GM04504 (cell line): ENCODE data around the gene MORF4L2.
A peak's percentile ranks its signal among the peaks of the same experiment; 100 is the strongest.

ENCODE experiments used
- DNase-seq: peaks from one replicate; pipeline ENCODE4 v3.0.0-alpha.2; 2012; ENCODE audit warnings: low read depth

MORF4L2 gene

DNA sequence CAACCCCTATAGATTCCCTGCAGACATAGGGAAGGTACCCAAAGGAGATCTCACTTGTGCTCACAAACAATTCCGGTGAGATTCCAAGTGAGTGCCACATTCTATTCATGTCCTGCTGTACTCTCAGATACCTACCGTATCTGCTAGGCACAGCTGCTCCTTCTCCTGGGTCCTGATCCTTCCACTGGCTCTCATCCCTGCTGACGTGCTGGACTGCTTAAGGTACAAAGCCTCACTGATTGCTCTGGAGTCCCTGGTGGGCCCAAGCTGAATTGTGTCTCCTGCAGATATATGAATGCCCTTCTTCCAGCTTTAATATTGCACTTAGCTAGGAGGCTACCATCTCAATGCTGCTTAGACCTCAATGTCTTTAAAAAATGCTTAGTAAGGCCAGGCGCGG, 55.4 kb downstream of the MORF4L2 start:
- DNase-seq, result no peak

DNA sequence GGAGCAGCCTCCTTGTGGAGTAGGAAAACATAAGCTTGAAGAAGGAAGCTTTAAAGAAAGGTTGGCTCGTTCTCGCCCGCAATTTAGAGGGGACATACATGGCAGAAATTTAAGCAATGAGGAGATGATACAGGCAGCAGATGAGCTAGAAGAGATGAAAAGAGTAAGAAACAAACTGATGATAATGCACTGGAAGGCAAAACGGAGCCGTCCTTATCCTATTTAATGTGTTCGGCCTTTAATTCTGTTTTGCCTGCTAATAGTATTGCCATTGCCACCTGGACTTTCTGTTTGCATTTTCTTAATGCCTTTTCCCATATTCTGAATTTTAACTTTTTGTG, 56.4 kb downstream of the MORF4L2 start:
- no peak for DNase-seq

DNA sequence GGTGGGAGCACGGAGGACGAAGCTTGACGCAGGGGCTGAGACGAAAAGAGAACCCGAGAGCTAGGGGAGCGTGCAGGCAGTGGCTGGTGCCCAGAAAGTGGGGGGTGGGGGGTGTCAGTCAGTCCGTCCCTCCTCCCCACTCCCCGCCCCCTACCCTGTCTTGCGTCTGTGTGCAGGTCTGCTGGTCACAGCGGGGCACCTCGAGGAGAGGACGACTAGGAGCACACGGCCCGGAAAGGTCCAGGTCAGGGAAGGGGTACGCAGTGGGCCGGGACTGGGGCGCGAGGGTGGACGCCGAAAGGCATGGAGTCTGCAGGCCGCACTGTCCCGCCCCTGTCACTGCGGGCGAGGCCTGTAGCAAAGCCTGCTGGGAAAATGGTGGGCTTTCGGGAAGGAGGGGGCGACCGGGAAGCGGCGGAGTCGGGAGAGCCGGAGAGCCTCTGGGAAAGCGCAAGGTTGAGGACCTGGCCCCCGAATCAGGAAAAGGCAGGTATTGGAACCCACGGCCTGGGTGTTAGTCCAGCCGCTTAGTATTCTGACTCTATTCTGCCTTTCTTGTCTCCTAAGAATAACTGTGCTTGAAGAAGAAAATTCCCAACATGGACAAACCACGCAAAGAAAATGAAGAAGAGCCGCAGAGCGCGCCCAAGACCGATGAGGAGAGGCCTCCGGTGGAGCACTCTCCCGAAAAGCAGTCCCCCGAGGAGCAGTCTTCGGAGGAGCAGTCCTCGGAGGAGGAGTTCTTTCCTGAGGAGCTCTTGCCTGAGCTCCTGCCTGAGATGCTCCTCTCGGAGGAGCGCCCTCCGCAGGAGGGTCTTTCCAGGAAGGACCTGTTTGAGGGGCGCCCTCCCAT, 57.0 kb downstream of the MORF4L2 start:
- peak; percentile 39 for DNase-seq

DNA sequence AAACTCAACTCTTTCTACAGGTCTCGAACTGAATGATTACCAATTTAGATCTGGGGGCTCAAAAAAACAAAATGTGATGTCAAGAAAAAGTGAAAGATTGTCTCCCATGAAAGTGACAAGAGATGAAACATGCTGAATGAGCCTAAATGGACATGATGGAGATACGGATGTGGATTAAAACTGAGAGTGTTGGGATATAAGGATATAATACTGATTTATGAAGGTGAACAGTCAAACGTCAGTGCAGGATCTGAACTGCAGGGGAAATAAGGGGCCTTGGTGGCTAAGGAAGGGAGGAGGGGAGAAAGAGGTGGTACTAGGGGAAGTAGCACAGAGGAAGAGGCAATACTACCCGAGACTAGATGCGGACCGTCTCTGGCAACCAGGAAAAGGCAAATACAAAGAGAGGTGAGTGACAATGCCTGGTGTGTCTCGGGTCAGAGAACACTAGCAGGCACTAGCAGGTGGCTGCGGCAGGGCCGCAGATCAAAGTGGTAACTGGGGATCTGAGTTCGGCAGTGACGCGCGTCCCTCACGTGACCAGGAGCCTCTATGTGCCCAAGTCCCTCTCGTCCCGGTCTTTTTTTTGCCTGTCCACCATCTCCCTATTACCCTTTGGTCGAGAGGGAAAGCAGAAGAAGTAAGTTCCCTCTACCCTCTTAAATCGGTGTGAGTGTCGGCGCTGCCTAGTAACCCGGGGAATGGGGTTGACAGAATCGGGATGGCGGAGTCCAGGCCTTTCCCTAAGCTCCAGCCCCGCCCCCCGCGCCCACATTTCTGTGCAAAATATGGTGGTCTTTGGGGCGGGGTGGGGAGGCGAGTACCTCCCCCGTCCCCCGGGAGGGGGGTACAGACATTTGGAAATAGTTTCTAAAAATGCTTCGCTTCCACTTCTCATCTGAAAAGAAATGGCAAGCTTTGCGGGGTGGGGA, 57.8 kb downstream of the MORF4L2 start, which contains the start of gene TCEAL1:
Gene TCEAL1, plus strand, starts transcription at position 590 of the 932 bp plus-strand sequence. CDS start 942 bp downstream, outside the sequence.
- no peak for DNase-seq

DNA sequence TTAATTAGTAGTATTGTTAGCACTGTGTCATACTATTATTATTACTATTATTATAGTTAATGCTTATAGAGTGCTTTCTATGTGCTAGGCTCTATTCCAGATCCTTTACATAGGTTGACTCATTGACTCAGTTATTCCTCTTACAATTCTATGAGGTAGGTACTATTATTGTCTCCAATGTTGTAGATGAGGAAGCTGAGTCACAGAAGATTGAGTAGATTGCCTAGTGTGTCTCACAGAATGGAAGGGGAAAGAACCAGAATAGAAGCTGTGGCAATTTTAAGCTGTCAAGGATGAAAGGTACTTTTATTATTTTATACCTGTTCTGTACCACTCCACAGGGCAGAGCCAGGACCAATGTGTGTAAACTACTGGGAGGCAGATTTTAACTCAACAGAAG, 59.6 kb downstream of the MORF4L2 start:
- DNase-seq, result no peak
